ENCODE measurements around the gene AKAP13. TPM values are rescaled to one million over a fixed set of nuclear protein-coding genes. Genes with fewer than 3 reads are reported as not detected.
A peak's percentile ranks its signal among the peaks of the same experiment; 100 is the strongest.

The AKAP13 gene
- total and polyA plus RNA-seq, 2 donors (not counting 1 experiment from before 2014, with no cell fraction given), result 73.8 to 358 TPM

DNA sequence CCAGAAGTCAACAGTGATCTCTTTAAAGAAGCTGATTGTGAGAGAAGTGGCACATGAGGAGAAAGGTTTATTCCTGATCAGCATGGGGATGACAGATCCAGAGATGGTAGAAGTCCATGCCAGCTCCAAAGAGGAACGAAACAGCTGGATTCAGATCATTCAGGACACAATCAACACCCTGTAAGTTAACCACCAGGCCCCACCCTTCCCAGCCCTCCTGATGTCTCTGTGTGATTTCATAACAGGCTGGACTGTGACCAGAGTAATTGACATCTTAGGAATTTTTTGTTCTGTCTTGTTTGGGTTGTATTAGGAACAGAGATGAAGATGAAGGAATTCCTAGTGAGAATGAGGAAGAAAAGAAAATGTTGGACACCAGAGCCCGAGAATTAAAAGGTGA lies 346.7 kb downstream of the AKAP13 start:
- no peaks in the 10 kb centered on the region for H3K9me3 Mint-ChIP-seq (ENCODE audit: insufficient read depth)
- no peak overlapping the region for H3K4me3 Mint-ChIP-seq
- Histone ChIP-seq H3K9ac (ENCODE audit: low read length) (no peak overlapping the region), H3K4me1 (ENCODE audit: control insufficient read depth in 2 of 2, insufficient read depth in 2 of 2, low read length in 2 of 2) (no peaks in the 10 kb centered on the region), H3K4me3 (ENCODE audit: control extremely low read depth in 1 of 5, extremely low read depth in 1 of 5, insufficient read depth in 1 of 5, low read depth in 2 of 5, low read length in 4 of 5) (no peak overlapping the region), H3K27ac (ENCODE audit: low read length in 2 of 2) (no peak overlapping the region), H3K36me3 (replicated peaks in 1 of 2; ENCODE audit: control extremely low read depth in 1 of 2, control insufficient read depth in 1 of 2, extremely low read depth in 1 of 2, insufficient read depth in 2 of 2, low read length in 1 of 2) (peaks cover 1 to 94% of the 10 kb centered on the region in 2 experiments), H3K27me3 (replicated peaks in 1 of 4; ENCODE audit: control extremely low read depth in 1 of 4, control insufficient read depth in 3 of 4, insufficient read depth in 4 of 4, low read length in 3 of 4) (no peaks in the 10 kb centered on the region), H3K9me3 (ENCODE audit: control extremely low read depth in 1 of 3, control insufficient read depth in 2 of 3, insufficient read depth in 1 of 3, low read length in 2 of 3) (no peaks in the 10 kb centered on the region), H4K20me1 (ENCODE audit: control insufficient read depth, insufficient read depth, low read length, poor library complexity, severe bottlenecking) (no peaks in the 10 kb centered on the region), H3K4me2 (replicated peaks; ENCODE audit: low read depth, low read length, poor library complexity, severe bottlenecking) (no peak overlapping the region), H3K79me2 (ENCODE audit: control insufficient read depth, insufficient read depth, low read length) (peaks cover 3% of the 10 kb centered on the region), H2AFZ (ENCODE audit: insufficient read depth, low read depth, low read length, poor library complexity, severe bottlenecking) (no peak overlapping the region)
- ChIA-PET POLR2A (no interaction called here), CTCF (interaction anchor here (7.9 kb wide), 1 partner anchor 112 kb away, joined by 114 read pairs; no protein-coding TSS in a partner anchor)
- ATAC-seq (ENCODE audit: low read depth) (no peak), DNase-seq (no peak)
- peaks cover 3% of the 10 kb centered on the region for H3K4me1 Mint-ChIP-seq
- 94% methylated on average over 1 of the region's 2 CpGs for WGBS (ENCODE audit: insufficient coverage)
- peak overlapping the region; percentile 39 for H3K27ac Mint-ChIP-seq
- H3K27me3 Mint-ChIP-seq, result no peaks in the 10 kb centered on the region
- intact Hi-C loops (cut with micrococcal nuclease), result no loop called here
- no peak for TF ChIP-seq EZH2 (IDR thresholded peaks at IDR 0.05; ENCODE audit: borderline replicate concordance, insufficient read depth, low read depth, low read length, poor library complexity, severe bottlenecking)
- TF ChIP-seq, protein P1, sequence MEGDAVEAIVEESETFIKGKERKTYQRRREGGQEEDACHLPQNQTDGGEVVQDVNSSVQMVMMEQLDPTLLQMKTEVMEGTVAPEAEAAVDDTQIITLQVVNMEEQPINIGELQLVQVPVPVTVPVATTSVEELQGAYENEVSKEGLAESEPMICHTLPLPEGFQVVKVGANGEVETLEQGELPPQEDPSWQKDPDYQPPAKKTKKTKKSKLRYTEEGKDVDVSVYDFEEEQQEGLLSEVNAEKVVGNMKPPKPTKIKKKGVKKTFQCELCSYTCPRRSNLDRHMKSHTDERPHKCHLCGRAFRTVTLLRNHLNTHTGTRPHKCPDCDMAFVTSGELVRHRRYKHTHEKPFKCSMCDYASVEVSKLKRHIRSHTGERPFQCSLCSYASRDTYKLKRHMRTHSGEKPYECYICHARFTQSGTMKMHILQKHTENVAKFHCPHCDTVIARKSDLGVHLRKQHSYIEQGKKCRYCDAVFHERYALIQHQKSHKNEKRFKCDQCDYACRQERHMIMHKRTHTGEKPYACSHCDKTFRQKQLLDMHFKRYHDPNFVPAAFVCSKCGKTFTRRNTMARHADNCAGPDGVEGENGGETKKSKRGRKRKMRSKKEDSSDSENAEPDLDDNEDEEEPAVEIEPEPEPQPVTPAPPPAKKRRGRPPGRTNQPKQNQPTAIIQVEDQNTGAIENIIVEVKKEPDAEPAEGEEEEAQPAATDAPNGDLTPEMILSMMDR (IDR thresholded peaks at IDR 0.05), result no peak

DNA sequence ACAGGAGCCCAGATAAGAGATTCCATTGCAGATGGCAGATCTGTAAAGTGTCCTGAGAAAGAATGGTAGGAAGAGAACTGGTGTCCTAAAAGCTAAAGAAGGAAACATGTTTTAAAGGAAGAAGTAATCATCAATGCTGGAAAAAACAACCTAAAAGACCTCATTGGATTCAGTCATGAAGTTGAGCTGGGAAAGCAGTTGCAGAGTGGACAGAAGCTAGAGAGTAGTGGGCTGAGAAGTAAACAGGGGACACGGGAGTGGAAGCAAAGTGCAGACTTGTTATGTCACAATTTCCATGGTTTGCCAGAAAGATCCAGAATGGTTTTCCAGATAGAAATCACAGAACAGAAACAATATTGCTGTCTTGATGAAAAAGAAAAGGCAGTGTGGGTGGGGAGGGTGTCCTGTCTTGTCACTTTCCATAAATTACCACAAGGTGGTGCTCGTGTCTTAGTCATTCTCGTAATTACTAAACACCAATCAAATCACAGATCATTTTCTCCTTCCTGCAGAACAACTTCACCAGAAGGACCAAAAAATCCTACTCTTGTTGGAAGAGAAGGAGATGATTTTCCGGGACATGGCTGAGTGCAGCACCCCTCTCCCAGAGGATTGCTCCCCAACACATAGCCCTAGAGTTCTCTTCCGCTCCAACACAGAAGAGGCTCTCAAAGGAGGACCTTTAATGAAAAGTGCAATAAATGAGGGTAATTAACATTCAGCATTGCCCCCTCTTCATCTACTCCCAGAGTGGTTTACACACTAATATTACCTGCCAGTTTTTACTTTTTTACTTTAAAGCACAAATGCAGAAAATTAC lies 349.8 kb downstream of the AKAP13 start:
- CTCF ChIA-PET, result interaction anchor here (0.7 to 7.9 kb wide), 17 partner anchors 8 to 433 kb away, joined by 3 to 114 read pairs (median 5); no protein-coding TSS in a partner anchor
- H3K36me3 ChIP-seq (replicated peaks in 1 of 2; ENCODE audit: control extremely low read depth in 1 of 2, control insufficient read depth in 1 of 2, extremely low read depth in 1 of 2, insufficient read depth in 2 of 2, low read length in 1 of 2), result peaks cover 7 to 90% of the 10 kb centered on the region in 2 experiments
- intact Hi-C loops (cut with micrococcal nuclease), result loop anchor here (1.0 kb wide), 1 partner anchor 110 kb away; no protein-coding TSS in a partner anchor
- Mint-ChIP-seq H3K4me1 (peaks cover 3% of the 10 kb centered on the region), H3K27me3 (no peaks in the 10 kb centered on the region), H3K4me3 (no peak overlapping the region), H3K27ac (peak overlapping the region; percentile 76), H3K9me3 (ENCODE audit: insufficient read depth) (no peaks in the 10 kb centered on the region)
- no peak overlapping the region for H3K9ac ChIP-seq (ENCODE audit: low read length)
- TF ChIP-seq, protein P1 (IDR thresholded peaks at IDR 0.05), result peak; percentile 86
- TF ChIP-seq EZH2 (IDR thresholded peaks at IDR 0.05; ENCODE audit: borderline replicate concordance, insufficient read depth, low read depth, low read length, poor library complexity, severe bottlenecking), result no peak
- peak overlapping the region in 1 of 2 donors; percentile 62 for H3K27ac ChIP-seq (ENCODE audit: low read length in 2 of 2)
- POLR2A ChIA-PET, result no interaction called here
- 67% methylated on average over 1 of the region's 5 CpGs for WGBS (ENCODE audit: insufficient coverage)
- no peaks in the 10 kb centered on the region for H3K4me1 ChIP-seq (ENCODE audit: control insufficient read depth in 2 of 2, insufficient read depth in 2 of 2, low read length in 2 of 2)
- H3K9me3 ChIP-seq (ENCODE audit: control extremely low read depth in 1 of 3, control insufficient read depth in 2 of 3, insufficient read depth in 1 of 3, low read length in 2 of 3), result peaks cover 1 to 9% (median 5%) of the 10 kb centered on the region in 3 donors
- H3K4me3 ChIP-seq (ENCODE audit: control extremely low read depth in 1 of 5, extremely low read depth in 1 of 5, insufficient read depth in 1 of 5, low read depth in 2 of 5, low read length in 4 of 5), result no peak overlapping the region
- ATAC-seq (ENCODE audit: low read depth) (peak; percentile 69), DNase-seq (peak; percentile 70)
- H4K20me1 ChIP-seq (ENCODE audit: control insufficient read depth, insufficient read depth, low read length, poor library complexity, severe bottlenecking), result no peaks in the 10 kb centered on the region
- H3K79me2 ChIP-seq (ENCODE audit: control insufficient read depth, insufficient read depth, low read length), result peaks cover 3% of the 10 kb centered on the region
- no peak overlapping the region for H3K4me2 ChIP-seq (replicated peaks; ENCODE audit: low read depth, low read length, poor library complexity, severe bottlenecking)
- no peaks in the 10 kb centered on the region for H3K27me3 ChIP-seq (replicated peaks in 1 of 4; ENCODE audit: control extremely low read depth in 1 of 4, control insufficient read depth in 3 of 4, insufficient read depth in 4 of 4, low read length in 3 of 4)
- H2AFZ ChIP-seq (ENCODE audit: insufficient read depth, low read depth, low read length, poor library complexity, severe bottlenecking), result no peak overlapping the region

Measured in B cell (primary cell).